GM06990 (cell line): ENCODE results near the gene KRT73.

Experiments
- DNase-seq: peaks from one replicate; pipeline ENCODE4 v3.0.0-alpha.2; 2011; ENCODE audit not compliant: insufficient read length; ENCODE audit errors: extremely low read depth
- H3K27me3 ChIP-seq: replicated peaks from 2 replicates; pipeline ENCODE4 v1.6.0; 2011; ENCODE audit warnings: low read length; ENCODE audit not compliant: control insufficient read depth, insufficient read depth
- H3K36me3 ChIP-seq: 2 replicates; pipeline ENCODE4 v1.5.1; 2011; ENCODE audit warnings: low read length; ENCODE audit not compliant: control insufficient read depth, insufficient read depth
- H3K4me3 ChIP-seq: replicated peaks from 2 replicates; pipeline ENCODE4 v1.5.1; 2011; ENCODE audit warnings: low read depth, mild to moderate bottlenecking, control low read depth, low read length
- TF ChIP-seq, protein P1 (sequence below): IDR thresholded peaks from 2 replicates; pipeline ENCODE4 v1.5.1; 2011; ENCODE audit warnings: low read length, control low read depth, mild to moderate bottlenecking, inconsistent platforms; ENCODE audit not compliant: insufficient read depth, poor library complexity, severe bottlenecking

Gene KRT73

DNA sequence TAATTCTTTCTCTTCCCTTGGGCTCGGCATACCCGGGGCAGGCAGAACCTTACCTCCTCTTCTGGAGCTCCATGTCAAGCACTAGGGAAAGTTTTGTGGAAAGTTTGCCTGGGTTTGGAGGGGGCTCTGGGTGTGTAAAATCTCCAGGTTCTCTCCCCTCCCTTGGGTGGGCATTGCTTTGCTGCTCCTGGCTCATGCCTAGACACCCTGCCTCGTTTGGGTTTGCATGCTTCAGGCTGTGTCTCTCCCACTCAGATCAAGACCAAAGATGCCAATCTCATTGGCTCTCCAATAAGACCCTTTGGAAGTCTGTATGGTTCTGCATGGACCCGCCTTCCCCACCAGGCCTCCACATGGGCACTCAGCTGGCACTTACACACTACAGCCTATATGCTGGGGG is 39.8 kb upstream of the KRT73 start:
- Histone ChIP-seq H3K27me3 (peaks cover 1% of the 10 kb centered on the region), H3K36me3 (no peaks in the 10 kb centered on the region), H3K4me3 (no peak overlapping the region)
- no peak for DNase-seq
- TF ChIP-seq, protein P1, sequence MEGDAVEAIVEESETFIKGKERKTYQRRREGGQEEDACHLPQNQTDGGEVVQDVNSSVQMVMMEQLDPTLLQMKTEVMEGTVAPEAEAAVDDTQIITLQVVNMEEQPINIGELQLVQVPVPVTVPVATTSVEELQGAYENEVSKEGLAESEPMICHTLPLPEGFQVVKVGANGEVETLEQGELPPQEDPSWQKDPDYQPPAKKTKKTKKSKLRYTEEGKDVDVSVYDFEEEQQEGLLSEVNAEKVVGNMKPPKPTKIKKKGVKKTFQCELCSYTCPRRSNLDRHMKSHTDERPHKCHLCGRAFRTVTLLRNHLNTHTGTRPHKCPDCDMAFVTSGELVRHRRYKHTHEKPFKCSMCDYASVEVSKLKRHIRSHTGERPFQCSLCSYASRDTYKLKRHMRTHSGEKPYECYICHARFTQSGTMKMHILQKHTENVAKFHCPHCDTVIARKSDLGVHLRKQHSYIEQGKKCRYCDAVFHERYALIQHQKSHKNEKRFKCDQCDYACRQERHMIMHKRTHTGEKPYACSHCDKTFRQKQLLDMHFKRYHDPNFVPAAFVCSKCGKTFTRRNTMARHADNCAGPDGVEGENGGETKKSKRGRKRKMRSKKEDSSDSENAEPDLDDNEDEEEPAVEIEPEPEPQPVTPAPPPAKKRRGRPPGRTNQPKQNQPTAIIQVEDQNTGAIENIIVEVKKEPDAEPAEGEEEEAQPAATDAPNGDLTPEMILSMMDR = no peak

DNA sequence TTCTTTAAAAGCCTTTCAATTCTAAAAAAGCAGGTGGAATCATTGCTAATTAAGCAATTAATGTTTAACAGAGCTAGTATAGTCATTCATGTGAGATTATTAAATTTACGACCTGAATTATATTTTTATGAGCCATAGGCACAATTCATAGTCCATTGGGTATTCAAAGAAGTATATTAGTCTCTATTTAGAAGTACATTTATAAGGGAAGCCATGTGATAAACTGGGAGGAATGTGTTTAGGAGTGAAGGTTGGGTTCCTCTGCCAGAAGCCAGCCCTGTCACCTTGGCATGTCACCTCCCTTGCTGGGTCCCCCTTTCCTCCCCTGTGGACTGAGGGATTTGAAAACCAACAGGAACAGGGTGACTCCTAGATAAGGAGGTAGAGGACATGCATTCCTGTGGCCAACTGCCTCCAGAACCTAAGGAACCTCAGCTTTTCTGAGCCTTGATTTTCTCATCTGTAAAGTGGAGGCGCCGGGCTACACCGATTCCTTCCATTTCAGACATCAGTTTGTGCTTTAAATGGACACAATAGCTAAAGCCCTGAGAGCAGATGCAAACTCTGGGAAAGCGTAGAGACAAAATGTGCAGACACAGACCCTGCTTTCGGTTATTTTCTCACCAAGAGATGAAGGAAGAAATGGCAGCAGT is 39.0 kb upstream of the KRT73 start:
- DNase-seq = no peak
- peaks cover 1% of the 10 kb centered on the region for H3K27me3 ChIP-seq
- no peaks in the 10 kb centered on the region for H3K36me3 ChIP-seq
- TF ChIP-seq, protein P1 = no peak
- no peak overlapping the region for H3K4me3 ChIP-seq

DNA sequence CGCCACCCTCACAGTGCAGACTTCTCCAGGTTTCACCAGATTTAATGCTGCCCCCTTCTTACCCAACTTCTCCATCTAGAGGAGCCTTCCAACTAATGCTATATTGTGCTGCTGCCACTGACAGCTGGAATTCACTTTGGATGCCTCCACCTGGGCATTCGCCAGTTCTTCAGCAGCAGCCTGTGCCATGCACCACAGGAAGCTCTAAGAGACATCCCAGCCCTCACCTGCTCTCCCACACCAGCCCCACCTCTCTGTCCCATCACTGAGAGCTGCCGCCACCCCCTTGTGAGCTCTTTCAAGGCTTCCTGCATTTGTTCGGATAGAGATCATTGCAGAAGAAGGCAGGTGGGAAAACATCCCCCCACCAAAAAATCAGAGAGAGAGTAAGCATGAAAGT is 38.3 kb upstream of the KRT73 start:
- TF ChIP-seq, protein P1 = no peak
- no peak for DNase-seq
- Histone ChIP-seq H3K27me3 (peaks cover 1% of the 10 kb centered on the region), H3K36me3 (no peaks in the 10 kb centered on the region), H3K4me3 (no peak overlapping the region)

DNA sequence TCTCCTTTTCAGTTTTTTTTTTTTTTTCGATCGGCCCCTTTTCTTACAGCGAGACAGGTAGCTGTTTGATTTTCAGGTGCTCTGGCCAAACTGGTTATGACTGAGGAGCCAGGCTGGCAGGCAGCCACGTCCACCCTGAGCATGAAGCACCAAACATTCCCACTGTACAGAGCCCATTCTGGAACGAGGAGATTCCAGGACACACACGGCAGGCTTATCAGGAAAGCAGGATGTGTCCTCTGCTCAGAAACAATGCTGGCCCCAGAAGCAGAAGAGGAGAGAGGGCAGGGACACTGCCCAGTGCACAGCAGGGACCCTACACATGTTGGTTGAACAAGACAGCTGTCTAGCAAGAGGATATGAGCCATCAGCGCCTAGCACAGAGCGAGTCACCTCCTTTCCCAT is 37.4 kb upstream of the KRT73 start:
- no peaks in the 10 kb centered on the region for H3K36me3 ChIP-seq
- DNase-seq = no peak
- no peak overlapping the region for H3K4me3 ChIP-seq
- peaks cover 1% of the 10 kb centered on the region for H3K27me3 ChIP-seq
- TF ChIP-seq, protein P1 = no peak

DNA sequence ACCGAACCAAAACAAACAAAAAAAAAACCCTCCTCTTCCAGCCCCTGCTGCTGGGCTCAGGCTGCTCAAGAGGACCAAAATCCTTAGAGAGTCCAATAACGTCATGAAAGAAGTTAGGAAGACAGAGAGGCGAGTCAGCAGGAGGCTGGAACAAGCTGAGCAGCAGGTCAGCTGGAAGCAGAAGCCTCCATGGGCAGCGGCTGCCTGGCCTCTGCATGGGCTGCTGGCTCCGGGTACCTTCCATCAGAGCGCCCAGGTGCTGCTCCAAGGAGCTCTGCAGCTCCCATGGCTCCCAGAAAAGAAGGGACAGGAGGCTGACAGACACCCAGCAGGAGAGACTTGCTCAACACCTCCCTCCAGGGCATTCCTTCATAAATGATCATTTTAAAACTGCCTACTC is 36.9 kb upstream of the KRT73 start:
- H3K27me3 ChIP-seq = peaks cover 1% of the 10 kb centered on the region

More for the DNA sequence above, 36.9 kb upstream of the KRT73 start:
- no peak for DNase-seq
- TF ChIP-seq, protein P1 = no peak
- no peaks in the 10 kb centered on the region for H3K36me3 ChIP-seq
- no peak overlapping the region for H3K4me3 ChIP-seq
